WI38 (cell line): Measurements from ENCODE around the gene MED13L.

Experiments
- H3K4me3 ChIP-seq: 2 replicates; pipeline ENCODE4 v1.5.1; 2011; ENCODE audit warnings: low read depth, mild to moderate bottlenecking, control low read depth, low read length
- CTCF ChIP-seq: IDR thresholded peaks from 2 replicates; pipeline ENCODE4 v1.5.1; 2012; ENCODE audit warnings: low read depth, mild to moderate bottlenecking, control low read depth, low read length

MED13L gene

DNA sequence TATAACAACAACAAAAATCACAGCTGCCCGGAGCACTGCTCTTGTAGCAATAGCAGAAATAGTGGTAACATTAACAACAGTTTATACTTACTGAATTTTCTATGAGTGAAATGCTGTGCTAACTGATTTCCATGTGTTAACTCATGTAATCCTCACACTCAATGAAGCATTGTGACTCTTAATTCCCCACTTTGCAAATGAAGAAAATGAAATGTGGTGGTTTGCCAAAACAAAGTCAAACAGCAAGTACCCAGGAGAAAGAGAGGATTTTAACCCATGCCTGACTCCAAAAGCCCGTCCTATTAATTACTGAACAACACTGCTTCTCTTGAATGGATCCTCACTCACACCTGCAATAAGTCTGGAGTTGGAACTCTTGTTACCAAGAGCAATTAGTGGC, 123.5 kb downstream of the MED13L start:
- TF ChIP-seq CTCF, result no peak
- H3K4me3 ChIP-seq, result no peak overlapping the region

- no peak for TF ChIP-seq CTCF
- H3K4me3 ChIP-seq, result no peak overlapping the region
Observed at GRCh38 chr12:116153113-116153512, 124.4 kb downstream of the MED13L start.

GRCh38 chr12:116152268-116152667, 125.2 kb downstream of the MED13L start:
- no peak for TF ChIP-seq CTCF
- no peak overlapping the region for H3K4me3 ChIP-seq

DNA sequence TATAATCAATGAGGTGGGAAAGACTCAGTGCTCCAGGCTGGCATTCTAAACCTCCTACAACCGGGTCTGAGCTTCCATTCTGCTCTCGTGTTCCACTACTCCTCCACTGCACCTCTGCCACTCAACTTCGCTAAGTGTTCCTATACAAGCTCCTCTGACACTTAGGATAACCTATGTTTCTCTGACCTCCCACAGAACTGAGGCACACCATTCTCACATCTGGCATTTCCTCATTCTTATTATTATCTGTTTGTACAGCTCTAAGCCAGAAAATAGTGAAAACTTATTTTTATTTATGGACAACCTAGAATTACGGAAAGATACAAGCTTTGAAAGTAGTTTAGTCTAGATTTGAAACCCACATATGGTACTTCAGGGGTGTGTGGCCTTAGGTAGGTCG, 127.0 kb downstream of the MED13L start:
- TF ChIP-seq CTCF, result no peak
- no peak overlapping the region for H3K4me3 ChIP-seq

- TF ChIP-seq CTCF, result no peak
- no peak overlapping the region for H3K4me3 ChIP-seq
Observed at GRCh38 chr12:116150001-116150400, 127.5 kb downstream of the MED13L start.

GRCh38 chr12:116148844-116149243, 128.6 kb downstream of the MED13L start:
- no peak for TF ChIP-seq CTCF
- no peak overlapping the region for H3K4me3 ChIP-seq

- no peak for TF ChIP-seq CTCF
Observed at GRCh38 chr12:116146386-116146785, 131.1 kb downstream of the MED13L start.

DNA sequence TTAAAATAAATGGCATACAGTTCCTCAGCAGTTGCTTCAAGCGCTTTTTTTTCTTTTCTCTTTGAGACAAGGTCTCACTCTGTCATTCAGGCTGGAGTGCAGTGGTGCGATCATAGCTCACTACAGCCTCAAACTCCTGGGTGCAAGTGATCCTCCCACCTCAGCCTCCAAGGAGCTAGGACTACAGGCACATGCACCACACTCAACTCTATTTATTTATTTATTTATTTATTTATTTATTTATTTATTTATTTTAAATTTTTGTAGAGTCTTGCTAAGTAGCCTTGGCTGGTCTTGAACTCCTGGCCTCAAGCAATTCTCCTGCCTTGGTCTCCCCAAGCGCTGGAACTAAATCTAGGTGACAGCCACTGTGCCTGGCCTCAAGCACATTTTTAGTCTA, 132.0 kb downstream of the MED13L start:
- no peak for TF ChIP-seq CTCF
- H3K4me3 ChIP-seq, result no peak overlapping the region

More at GRCh38 chr12:116146386-116146785, 131.1 kb downstream of the MED13L start:
- H3K4me3 ChIP-seq, result no peak overlapping the region
